Posterior cingulate gyrus (tissue), 11 donors: ENCODE measurements around the gene CYRIA.

Experiments
- DNase-seq, 10 donors: peaks; one replicate each; pipeline versions ENCODE4 v3.0.0 to v3.0.0-alpha.2; 2020 to 2021; ENCODE audit warnings: mixed read lengths in 3 of 10
- intact Hi-C: fragments of 100-400 bp; cut with DNase I; formaldehyde crosslinking; loops from one replicate; pipeline ENCODE4 v1.15.1; 2023

The CYRIA gene

DNA sequence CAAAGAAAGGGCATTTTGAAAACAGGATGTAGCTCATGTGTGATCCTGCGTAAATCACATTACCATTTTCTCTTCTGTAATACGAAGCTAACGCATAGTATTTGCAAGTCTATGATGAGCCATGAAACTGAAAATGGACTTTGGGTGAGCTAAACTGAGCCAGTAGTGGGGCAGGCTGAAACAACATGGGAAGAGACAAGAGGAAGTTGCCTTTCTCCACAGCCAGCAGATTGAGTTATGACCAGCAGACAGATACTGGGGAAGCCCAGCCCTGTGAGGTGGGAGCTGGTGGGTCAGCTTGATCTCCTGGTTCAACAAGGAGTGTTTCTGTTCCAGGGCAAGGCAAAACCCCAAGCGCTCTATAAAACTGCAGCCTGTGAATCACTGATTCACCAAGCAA is 11.8 kb downstream of the CYRIA start:
- DNase-seq: peak in 1 of 10 donors; percentile 70
- intact Hi-C loops: no loop called here

DNA sequence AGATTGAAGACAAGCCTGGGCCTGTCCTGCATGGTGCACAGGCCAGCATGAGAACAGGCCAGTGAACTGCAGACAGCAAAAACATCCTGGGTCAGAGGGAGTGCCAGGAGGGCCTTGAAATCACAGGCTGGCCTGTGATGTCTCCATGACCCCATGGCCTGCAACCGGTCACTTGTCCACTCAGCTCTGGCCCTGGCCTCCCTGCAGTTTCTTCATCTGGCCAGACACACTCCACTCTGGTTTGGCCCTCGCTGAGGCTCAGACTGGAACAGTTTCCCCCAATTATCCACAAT is 12.6 kb downstream of the CYRIA start:
- no peak for DNase-seq
- intact Hi-C loops: no loop called here

- DNase-seq: no peak
- intact Hi-C loops: no loop called here
These were observed 13.1 kb downstream of the CYRIA start for GRCh38 chr2:16652296-16653082.

- intact Hi-C loops: no loop called here
- DNase-seq: peak in 1 of 10 donors; percentile 67
These were observed 15.1 kb downstream of the CYRIA start for GRCh38 chr2:16650287-16651249.

DNA sequence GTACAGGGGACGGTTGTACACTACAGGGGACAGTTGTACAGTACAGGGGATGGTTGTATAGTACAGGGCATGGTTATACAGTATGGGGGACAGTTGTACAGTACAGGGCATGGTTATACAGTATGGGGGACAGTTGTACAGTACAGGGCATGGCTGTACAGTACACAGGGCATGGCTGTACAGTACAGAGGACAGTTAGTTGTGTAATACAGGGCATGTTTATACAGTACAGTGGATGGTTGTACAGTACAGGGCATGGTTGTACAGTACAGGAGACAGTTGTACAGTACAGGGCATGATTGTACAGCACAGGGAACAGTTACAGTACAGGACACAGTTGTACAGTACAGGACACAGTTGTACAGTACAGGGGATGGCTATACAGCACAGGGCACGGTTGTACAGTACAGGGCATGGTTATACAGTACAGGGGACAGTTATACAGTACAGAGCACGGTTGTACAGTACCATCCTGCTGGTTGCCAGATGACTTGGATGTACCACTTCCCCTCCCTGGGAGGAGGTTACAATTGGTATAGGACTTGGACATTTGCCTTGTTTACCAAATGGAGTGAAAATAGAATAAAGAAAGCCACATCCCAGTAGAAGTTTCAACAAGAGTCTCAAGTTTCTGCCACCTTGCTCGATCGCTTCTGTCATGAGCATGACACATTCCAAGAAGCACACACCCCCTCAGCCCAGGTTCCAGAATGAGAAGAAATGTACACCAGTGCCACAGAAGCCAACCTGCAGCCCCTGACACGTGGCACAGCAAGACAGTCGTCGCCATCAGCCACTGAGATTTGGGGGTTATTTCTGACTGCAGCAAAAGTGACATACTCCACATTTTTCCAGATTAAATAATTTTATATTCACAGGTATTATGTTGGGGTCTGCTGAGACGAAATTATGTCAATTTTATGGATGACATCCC is 16.0 kb downstream of the CYRIA start:
- DNase-seq: no peak

GRCh38 chr2:16647992-16648617 is 17.5 kb downstream of the CYRIA start:
- DNase-seq: no peak
- intact Hi-C loops: no loop called here

More for the DNA sequence above, 16.0 kb downstream of the CYRIA start:
- intact Hi-C loops: no loop called here

DNA sequence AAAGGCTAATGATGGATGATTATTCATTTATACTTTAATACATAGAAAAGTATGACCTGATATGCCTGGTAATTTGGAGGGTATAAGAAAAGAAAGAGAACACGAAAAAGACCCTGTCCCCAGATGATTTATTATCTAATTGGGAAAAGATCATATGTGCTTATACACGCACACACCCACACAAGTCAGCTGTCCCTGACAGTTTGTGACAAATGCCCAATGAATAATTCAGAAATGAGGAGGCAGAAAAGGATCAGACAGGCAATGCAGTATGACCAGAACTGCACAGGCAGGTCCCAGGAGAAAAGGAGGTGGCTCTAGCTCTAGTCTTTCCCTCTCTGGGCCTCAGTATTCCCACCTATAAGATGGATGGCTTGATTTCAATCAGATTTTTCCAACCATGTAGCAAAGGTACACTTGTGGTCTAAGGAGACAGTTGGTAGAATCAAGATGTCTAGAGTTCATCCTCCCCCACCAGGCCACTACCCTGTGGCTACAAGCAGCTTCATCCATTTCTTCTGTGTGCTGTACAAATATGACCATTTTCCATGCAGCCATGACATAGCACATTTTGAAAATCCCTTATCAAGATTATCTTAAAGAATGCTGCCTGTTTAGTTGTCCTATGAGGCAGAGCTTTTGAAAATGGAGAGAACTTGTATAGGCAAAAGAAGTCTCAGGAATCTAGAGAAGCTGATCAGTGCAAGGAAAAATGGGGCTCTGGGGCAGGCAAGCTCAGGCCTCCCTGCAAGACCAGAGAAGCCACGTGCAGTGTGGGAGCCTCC is 19.7 kb downstream of the CYRIA start:
- intact Hi-C loops: no loop called here
- DNase-seq: no peak

GRCh38 chr2:16645088-16645487 is 20.5 kb downstream of the CYRIA start:
- intact Hi-C loops: no loop called here
- no peak for DNase-seq

DNA sequence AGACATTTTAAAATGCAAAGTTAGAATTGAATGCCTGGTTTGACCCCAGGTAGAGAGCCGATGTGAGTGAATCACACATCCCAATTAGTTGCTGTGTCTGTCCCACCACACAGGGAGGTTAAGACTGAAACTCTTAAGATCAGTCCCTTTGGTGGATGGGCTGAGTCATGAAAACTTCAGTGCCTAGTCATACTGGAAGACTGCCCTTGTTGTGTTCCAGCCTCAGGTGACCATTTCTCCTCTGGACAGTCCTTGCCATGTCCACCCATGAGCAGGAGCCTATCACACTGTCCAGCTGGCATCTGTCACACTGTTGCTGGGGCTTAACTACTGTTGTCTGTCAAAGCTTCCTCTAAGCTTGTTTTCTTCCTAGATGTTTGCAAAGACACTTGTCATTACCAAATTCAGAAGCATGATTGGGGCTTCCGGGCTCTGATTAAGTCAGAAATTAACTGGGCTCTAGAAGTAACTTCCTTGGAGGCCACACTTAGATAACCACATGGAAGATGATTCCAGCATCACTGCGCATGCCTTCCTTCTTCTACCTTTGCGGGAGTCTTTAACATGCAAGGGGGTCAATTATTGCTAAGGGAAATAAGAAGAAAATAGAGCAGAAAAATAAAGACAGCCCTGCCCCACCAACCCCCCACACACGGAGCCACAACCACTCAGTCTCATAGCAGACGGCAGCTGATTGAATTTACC is 21.3 kb downstream of the CYRIA start:
- intact Hi-C loops: no loop called here
- DNase-seq: no peak

GRCh38 chr2:16643099-16643498 is 22.5 kb downstream of the CYRIA start:
- intact Hi-C loops: no loop called here
- DNase-seq: no peak

DNA sequence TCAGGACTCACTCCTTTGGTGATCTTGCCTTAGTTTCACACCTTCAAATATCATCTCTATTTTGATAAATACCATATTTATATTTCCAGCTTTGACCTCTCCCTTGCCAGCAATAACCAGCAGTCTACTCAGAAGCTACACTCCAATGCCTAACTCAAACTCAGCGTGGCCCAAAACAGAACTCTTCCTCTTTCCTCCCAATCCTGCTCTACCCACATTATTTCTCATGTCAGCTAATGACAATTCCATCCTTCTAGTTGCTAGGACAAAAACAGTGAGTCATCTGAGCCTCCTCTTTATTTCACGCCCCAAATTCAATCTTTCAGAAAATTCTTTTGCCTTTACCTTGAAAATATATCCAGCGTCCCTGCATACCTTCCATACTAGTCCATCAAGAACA is 23.5 kb downstream of the CYRIA start:
- intact Hi-C loops: no loop called here

DNA sequence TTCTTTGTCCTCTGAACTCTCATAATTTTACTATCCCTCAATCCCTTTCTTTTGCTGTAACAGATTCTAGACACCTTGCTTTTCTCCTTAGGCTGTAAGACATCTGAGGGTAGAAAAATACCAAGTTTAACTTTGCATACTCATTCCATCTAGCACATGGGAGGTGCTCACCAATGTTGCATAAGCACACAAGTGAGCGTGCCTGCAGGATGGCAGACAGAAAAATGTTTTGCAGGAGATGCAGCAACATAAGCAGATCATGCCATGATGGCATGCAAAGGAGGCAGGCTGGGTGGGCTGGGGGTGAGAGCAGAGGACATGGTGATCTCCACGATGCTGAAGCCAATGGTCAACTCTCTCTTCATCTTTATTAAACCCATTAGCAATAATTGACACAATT is 24.1 kb downstream of the CYRIA start:
- no peak for DNase-seq
- intact Hi-C loops: no loop called here

More for the DNA sequence above, 23.5 kb downstream of the CYRIA start:
- no peak for DNase-seq

DNA sequence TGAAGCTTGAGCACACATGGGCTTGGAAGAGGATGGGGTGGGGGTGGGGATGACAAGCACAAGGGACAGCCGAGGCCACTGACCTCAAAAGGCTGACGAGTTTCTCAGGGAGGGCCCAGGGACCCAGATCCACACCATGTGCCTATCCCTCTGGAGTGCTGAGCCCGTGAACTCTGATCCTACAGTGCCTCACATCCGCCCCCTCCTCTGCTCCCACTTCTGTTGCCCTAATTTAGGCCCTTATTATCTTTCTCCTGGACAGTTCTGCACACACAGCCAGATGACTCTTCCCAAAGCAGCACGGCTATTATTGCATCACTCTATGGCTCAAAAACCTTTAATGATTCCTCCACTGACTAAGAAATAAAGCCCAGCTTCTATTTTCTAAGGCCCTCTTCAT is 24.8 kb downstream of the CYRIA start:
- no peak for DNase-seq
- intact Hi-C loops: no loop called here

DNA sequence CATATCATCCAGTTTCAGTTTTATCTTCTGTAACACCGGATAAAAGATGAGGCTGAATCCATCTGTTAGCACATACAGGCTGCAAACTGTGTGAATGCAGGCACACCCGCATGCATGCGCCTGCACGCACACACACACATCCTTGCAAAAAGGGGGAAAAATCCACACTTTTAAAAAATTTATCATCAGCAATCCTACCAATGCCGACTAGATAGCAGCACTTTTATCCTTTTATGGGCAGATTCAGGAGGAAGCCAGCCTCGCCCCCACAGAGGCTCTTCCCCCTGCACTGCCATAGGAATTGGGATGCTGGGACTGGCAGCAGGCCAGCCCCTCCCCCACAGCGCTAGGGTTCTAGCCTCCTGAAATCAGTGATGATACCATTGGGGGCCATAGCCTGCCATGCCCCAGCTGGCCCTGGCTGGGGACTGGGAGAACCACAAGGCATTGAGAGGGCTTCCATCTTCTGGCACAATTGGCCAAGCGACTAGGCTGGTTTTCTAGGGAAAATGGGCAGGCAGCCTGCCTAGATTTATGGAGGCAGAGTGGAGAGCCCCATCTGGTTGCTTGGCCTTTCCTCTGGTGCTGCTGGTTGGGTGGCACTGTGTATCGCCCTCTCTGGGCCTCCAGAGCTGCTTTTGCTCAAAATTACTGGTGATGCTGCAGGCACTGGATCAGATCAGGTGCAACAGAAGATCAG is 25.5 kb downstream of the CYRIA start:
- peak in 2 of 10 donors; percentile 74 to 88 for DNase-seq
- intact Hi-C loops: no loop called here

- intact Hi-C loops: no loop called here
- DNase-seq: no peak
These were observed 26.2 kb downstream of the CYRIA start for GRCh38 chr2:16639431-16639830.

- intact Hi-C loops: no loop called here
These were observed 26.7 kb downstream of the CYRIA start for GRCh38 chr2:16638946-16639345.

GRCh38 chr2:16637304-16637703 is 28.3 kb downstream of the CYRIA start:
- intact Hi-C loops: no loop called here
- DNase-seq: no peak

More at GRCh38 chr2:16638946-16639345, 26.7 kb downstream of the CYRIA start:
- DNase-seq: peak in 2 of 10 donors; percentile 80 to 89
